ENCODE data around the gene DPAGT1.
A peak's percentile ranks its signal among the peaks of the same experiment; 100 is the strongest.
"Not testable (repeated sequence)": the region's sequence is repeated elsewhere in the genome, so short reads cannot be mapped to it uniquely, and the experiment has no call there.

Gene DPAGT1

GRCh38 chr11:119093942-119094815 is 7.5 kb downstream of the DPAGT1 start:
- no peak for DNase-seq (ENCODE audit: low read depth)

- DNase-seq (ENCODE audit: low read depth) = no peak
These were observed 8.5 kb downstream of the DPAGT1 start for GRCh38 chr11:119092880-119093842.

GRCh38 chr11:119091966-119092879 is 9.4 kb downstream of the DPAGT1 start:
- DNase-seq (ENCODE audit: low read depth) = no peak

- DNase-seq (ENCODE audit: low read depth) = no peak
These were observed 10.5 kb downstream of the DPAGT1 start for GRCh38 chr11:119091178-119091577.

GRCh38 chr11:119089319-119089718 is 12.3 kb downstream of the DPAGT1 start:
- no peak for DNase-seq (ENCODE audit: low read depth)

- DNase-seq (ENCODE audit: low read depth) = no peak
These were observed 13.2 kb downstream of the DPAGT1 start for GRCh38 chr11:119088406-119088805.

GRCh38 chr11:119087747-119088241 is 13.9 kb downstream of the DPAGT1 start:
- no peak for DNase-seq (ENCODE audit: low read depth)

- no peak for DNase-seq (ENCODE audit: low read depth)
These were observed 14.5 kb downstream of the DPAGT1 start for GRCh38 chr11:119087123-119087522.

GRCh38 chr11:119085437-119085847 is 16.2 kb downstream of the DPAGT1 start:
- no peak for DNase-seq (ENCODE audit: low read depth)

- DNase-seq (ENCODE audit: low read depth) = peak; percentile 81
These were observed 16.8 kb downstream of the DPAGT1 start, which contains the start of gene HMBS for GRCh38 chr11:119084663-119085436. Gene HMBS (plus strand): TSS chr11:119084881. CDS start chr11:119085034, 153 bp downstream.

GRCh38 chr11:119081682-119082260 is 19.9 kb downstream of the DPAGT1 start:
- no peak for DNase-seq (ENCODE audit: low read depth)

- no peak for DNase-seq (ENCODE audit: low read depth)
These were observed 22.8 kb downstream of the DPAGT1 start for GRCh38 chr11:119078675-119079420.

- DNase-seq (ENCODE audit: low read depth) = no peak
These were observed 23.8 kb downstream of the DPAGT1 start for GRCh38 chr11:119077839-119078238.

- DNase-seq (ENCODE audit: low read depth) = peak; percentile 96
These were observed 34.1 kb downstream of the DPAGT1 start, which contains the start of gene VPS11 for GRCh38 chr11:119067371-119068222. Gene VPS11 (plus strand): TSS chr11:119067818. CDS start chr11:119067824, 6 bp downstream.

GRCh38 chr11:119065369-119065768 is 36.3 kb downstream of the DPAGT1 start:
- no peak for DNase-seq (ENCODE audit: low read depth)

- DNase-seq (ENCODE audit: low read depth) = no peak
These were observed 38.9 kb downstream of the DPAGT1 start for GRCh38 chr11:119062779-119063178.

GRCh38 chr11:119061256-119061655 is 40.4 kb downstream of the DPAGT1 start:
- DNase-seq (ENCODE audit: low read depth) = no peak

GRCh38 chr11:119059128-119059527 is 42.5 kb downstream of the DPAGT1 start:
- not testable (repeated sequence) for DNase-seq (ENCODE audit: low read depth)
